BE2C (cell line): ENCODE results near the gene ALK.

Source experiments
- DNase-seq: peaks from one replicate; pipeline ENCODE4 v3.0.0-alpha.2; 2020
- H3K27me3 ChIP-seq: fragments of 250-450 bp; sonication (Bioruptor Pico); 2 replicates; pipeline ENCODE4 v1.5.1; 2020; ENCODE audit warnings: mild to moderate bottlenecking
- H3K36me3 ChIP-seq: fragments of 250-450 bp; sonication (Bioruptor Pico); 2 replicates; pipeline ENCODE4 v1.5.1; 2020; ENCODE audit warnings: mild to moderate bottlenecking
- H3K4me1 ChIP-seq: fragments of 250-450 bp; sonication (Bioruptor Pico); 2 replicates; pipeline ENCODE4 v1.5.1; 2020
- H3K4me3 ChIP-seq: 2 replicates; pipeline ENCODE4 v1.5.1; 2011; ENCODE audit warnings: low read depth, low read length
- H3K9me3 ChIP-seq: fragments of 250-450 bp; sonication (Bioruptor Pico); 2 replicates; pipeline ENCODE4 v1.5.1; 2020
- TF ChIP-seq, protein P1 (sequence below): IDR thresholded peaks from 2 replicates; pipeline ENCODE4 v1.5.1; 2012; ENCODE audit warnings: mild to moderate bottlenecking, low read depth, low read length

Gene ALK

DNA sequence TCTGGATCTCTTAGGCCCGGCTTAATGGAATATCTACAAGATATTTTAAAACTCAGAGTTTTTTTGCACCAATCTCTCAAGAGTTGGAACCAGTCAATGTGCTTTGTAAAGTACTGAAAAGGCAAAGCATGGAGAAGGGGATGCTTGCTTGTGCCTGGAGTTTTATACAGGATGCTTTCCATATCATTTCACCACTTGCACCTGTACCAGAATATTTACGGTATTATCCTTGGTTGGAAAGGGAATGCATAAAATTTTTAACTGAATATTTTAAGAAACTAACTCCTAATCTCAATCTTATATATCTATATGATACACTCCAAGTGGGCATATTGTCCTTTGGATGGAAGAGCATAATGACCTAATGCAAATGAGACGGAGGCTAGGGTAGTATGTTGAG lies 487.5 kb downstream of the ALK start:
- H3K27me3 ChIP-seq, result no peaks in the 10 kb centered on the region
- no peaks in the 10 kb centered on the region for H3K9me3 ChIP-seq
- H3K4me3 ChIP-seq, result no peak overlapping the region
- TF ChIP-seq, protein P1, sequence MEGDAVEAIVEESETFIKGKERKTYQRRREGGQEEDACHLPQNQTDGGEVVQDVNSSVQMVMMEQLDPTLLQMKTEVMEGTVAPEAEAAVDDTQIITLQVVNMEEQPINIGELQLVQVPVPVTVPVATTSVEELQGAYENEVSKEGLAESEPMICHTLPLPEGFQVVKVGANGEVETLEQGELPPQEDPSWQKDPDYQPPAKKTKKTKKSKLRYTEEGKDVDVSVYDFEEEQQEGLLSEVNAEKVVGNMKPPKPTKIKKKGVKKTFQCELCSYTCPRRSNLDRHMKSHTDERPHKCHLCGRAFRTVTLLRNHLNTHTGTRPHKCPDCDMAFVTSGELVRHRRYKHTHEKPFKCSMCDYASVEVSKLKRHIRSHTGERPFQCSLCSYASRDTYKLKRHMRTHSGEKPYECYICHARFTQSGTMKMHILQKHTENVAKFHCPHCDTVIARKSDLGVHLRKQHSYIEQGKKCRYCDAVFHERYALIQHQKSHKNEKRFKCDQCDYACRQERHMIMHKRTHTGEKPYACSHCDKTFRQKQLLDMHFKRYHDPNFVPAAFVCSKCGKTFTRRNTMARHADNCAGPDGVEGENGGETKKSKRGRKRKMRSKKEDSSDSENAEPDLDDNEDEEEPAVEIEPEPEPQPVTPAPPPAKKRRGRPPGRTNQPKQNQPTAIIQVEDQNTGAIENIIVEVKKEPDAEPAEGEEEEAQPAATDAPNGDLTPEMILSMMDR, result no peak
- no peak for DNase-seq
- H3K36me3 ChIP-seq, result no peaks in the 10 kb centered on the region
- H3K4me1 ChIP-seq, result peaks cover 14% of the 10 kb centered on the region

DNA sequence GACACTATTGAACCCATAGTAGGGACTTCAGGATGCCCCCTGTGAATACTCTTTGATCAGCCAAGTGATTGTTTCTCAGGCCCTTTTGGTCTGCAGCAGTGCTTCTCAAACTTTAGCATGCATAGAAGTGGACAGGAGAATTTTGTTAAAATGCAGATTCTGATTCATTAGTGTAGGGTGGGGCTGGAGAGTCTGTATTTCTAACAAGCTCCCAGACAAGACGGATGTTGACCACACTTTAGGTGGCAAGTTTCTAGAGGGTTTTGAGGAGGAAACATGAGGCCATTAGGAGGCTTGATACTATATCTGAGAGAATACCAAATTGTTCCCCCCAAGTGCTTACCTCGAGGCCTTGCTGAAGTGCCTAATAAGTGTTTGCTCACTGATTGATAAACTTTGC lies 488.3 kb downstream of the ALK start:
- Histone ChIP-seq H3K27me3 (no peaks in the 10 kb centered on the region), H3K9me3 (no peaks in the 10 kb centered on the region), H3K36me3 (no peaks in the 10 kb centered on the region), H3K4me1 (peaks cover 14% of the 10 kb centered on the region), H3K4me3 (no peak overlapping the region)
- no peak for DNase-seq
- TF ChIP-seq, protein P1, result no peak

DNA sequence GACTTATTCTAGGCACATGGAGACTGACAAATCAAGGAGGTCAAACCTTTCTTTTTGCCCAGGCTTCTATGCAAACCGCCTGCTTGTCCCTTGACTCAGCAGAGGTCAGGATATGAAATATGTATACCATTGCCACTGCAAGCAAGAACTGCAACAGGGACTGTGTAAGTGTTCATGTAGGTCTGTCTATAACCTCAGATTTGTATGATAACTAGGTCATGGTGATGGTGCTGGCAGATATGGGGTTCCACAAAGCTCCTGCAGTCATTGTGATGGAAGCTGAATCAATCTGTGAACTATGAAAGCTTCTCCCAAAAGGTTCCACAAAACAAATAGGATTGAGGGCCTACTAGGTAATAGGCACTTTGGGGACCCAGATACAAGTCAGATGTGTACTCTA lies 489.9 kb downstream of the ALK start:
- peaks cover 13% of the 10 kb centered on the region for H3K4me1 ChIP-seq
- H3K9me3 ChIP-seq, result no peaks in the 10 kb centered on the region
- TF ChIP-seq, protein P1, result no peak
- no peak for DNase-seq
- H3K36me3 ChIP-seq, result no peaks in the 10 kb centered on the region
- no peaks in the 10 kb centered on the region for H3K27me3 ChIP-seq
- no peak overlapping the region for H3K4me3 ChIP-seq

- H3K4me3 ChIP-seq, result no peak overlapping the region
- H3K4me1 ChIP-seq, result peaks cover 7% of the 10 kb centered on the region
- DNase-seq, result peak; percentile 49
- H3K36me3 ChIP-seq, result no peaks in the 10 kb centered on the region
- H3K9me3 ChIP-seq, result no peaks in the 10 kb centered on the region
- TF ChIP-seq, protein P1, result no peak
- no peaks in the 10 kb centered on the region for H3K27me3 ChIP-seq
Measured at GRCh38 chr2:29430382-29431112, 490.8 kb downstream of the ALK start.

DNA sequence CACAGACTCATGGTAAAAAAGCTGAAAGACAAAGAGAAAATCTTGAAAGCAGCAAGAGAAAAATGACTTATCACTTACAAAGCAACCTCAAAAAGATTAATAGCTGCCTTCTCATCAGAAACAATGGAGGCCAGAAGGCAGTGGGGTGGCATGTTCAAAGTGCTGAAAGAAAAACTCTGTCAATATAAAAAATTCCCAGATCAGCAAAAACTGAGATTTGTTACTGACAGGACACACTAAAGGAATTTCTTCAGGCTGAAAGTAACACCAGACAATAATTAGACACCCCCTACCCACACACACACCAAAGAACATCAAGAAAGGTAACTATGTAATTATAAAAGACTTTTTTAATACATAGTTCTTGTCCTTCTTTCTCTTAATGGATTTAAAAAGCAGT lies 495.0 kb downstream of the ALK start:
- H3K9me3 ChIP-seq, result no peaks in the 10 kb centered on the region
- DNase-seq, result no peak
- no peaks in the 10 kb centered on the region for H3K27me3 ChIP-seq
- no peaks in the 10 kb centered on the region for H3K36me3 ChIP-seq
- TF ChIP-seq, protein P1, result no peak
- H3K4me3 ChIP-seq, result no peak overlapping the region
- peaks cover 5% of the 10 kb centered on the region for H3K4me1 ChIP-seq

DNA sequence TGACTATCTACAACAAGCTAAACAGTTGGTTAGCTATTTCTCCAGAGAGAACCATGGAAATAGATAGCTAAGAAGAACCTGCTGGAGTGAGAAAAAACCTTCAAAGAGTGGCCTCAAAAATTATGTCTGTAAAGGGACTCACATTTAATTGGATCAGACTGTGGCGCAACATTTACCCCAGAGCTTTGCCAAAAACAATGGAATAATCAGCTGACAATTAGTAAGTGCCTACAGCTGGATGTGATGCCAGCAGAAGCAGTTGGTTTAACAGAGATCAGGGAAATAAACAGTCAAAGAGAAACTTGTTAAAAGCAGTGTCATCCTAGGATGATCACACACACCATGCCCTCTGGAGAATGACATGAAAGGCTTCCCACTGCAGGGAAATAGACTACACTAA lies 495.5 kb downstream of the ALK start:
- no peaks in the 10 kb centered on the region for H3K9me3 ChIP-seq
- TF ChIP-seq, protein P1, result no peak
- no peaks in the 10 kb centered on the region for H3K36me3 ChIP-seq
- no peaks in the 10 kb centered on the region for H3K27me3 ChIP-seq
- no peaks in the 10 kb centered on the region; the same call in 1 of the 2 replicates for H3K4me1 ChIP-seq
- DNase-seq, result no peak
- H3K4me3 ChIP-seq, result no peak overlapping the region
